HEK293 (cell line): ENCODE measurements around the gene PRPF6.

Experiments used
- CTCF ChIA-PET: fragments of 350-600 bp; formaldehyde crosslinking; extraction: SDS; loops from one replicate; lab custom pipeline; 2021; ENCODE audit warnings: antibody characterized with exemption; lab: Yijun Ruan, JAX
- POLR2A ChIA-PET: fragments of 300-600 bp; formaldehyde crosslinking; extraction: SDS; loops from one replicate; lab custom pipeline; 2020; ENCODE audit warnings: antibody characterized with exemption, inconsistent platforms; lab: Yijun Ruan, JAX
- H3K27ac ChIP-seq: fragments of 200-500 bp; sonication (Bioruptor generic); 2 replicates; pipeline ENCODE4 v1.5.1; 2014; ENCODE audit warnings: low read depth, low read length, control low read depth, inconsistent platforms; ENCODE audit errors: extremely low read depth
- H3K36me3 ChIP-seq, 2 experiments: fragments of 200-500 bp in 1 of 2; sonication (Bioruptor generic) in 1 of 2; 1 replicate in 1 of 2; 2 replicates in 1 of 2; pipeline ENCODE4 v1.5.1; 2014 to 2017; ENCODE audit warnings: inconsistent platforms in 2 of 2, low read length in 2 of 2; ENCODE audit not compliant: control insufficient read depth in 2 of 2, insufficient read depth in 1 of 2
- H3K4me1 ChIP-seq: fragments of 200-500 bp; sonication (Bioruptor generic); 2 replicates; pipeline ENCODE4 v1.5.1; 2014; ENCODE audit warnings: mild to moderate bottlenecking, low read length, inconsistent platforms; ENCODE audit not compliant: control insufficient read depth, insufficient read depth
- H3K4me3 ChIP-seq: 2 replicates; pipeline ENCODE4 v1.5.1; 2011; ENCODE audit warnings: low read depth, mild to moderate bottlenecking, control low read depth, low read length, moderate library complexity
- H3K9me3 ChIP-seq: fragments of 200-500 bp; sonication (Bioruptor generic); 2 replicates; pipeline ENCODE4 v1.5.1; 2014; ENCODE audit warnings: low read depth, low read length, inconsistent platforms; ENCODE audit not compliant: control insufficient read depth, insufficient read depth
- GFI1B ChIP-seq: fragments of 450-650 bp; formaldehyde crosslinking; IDR thresholded peaks from 2 replicates; pipeline ENCODE4 v1.5.1; 2016; ENCODE audit warnings: missing biosample characterization, missing genetic modification characterization
- HIC1 ChIP-seq: fragments of 450-650 bp; formaldehyde crosslinking; IDR thresholded peaks from 2 replicates; pipeline ENCODE4 v1.5.1; 2016; ENCODE audit warnings: missing biosample characterization, missing genetic modification characterization
- KLF1 ChIP-seq: fragments of 450-650 bp; formaldehyde crosslinking; IDR thresholded peaks from 2 replicates; pipeline ENCODE4 v1.5.1; 2016; ENCODE audit warnings: missing biosample characterization, missing genetic modification characterization
- KLF17 ChIP-seq: fragments of 450-650 bp; formaldehyde crosslinking; IDR thresholded peaks from 2 replicates; pipeline ENCODE4 v1.5.1; 2016; ENCODE audit warnings: missing biosample characterization, missing genetic modification characterization
- MYNN ChIP-seq: fragments of 450-650 bp; formaldehyde crosslinking; IDR thresholded peaks from 2 replicates; pipeline ENCODE4 v1.5.1; 2016; ENCODE audit warnings: missing biosample characterization, missing genetic modification characterization, borderline replicate concordance
- SP3 ChIP-seq: fragments of 450-650 bp; formaldehyde crosslinking; IDR thresholded peaks from 2 replicates; pipeline ENCODE4 v1.5.1; 2016; ENCODE audit warnings: missing biosample characterization, missing genetic modification characterization
- YY1 ChIP-seq: fragments of 450-650 bp; formaldehyde crosslinking; IDR thresholded peaks from 2 replicates; pipeline ENCODE4 v1.5.1; 2018; ENCODE audit warnings: missing biosample characterization, missing genetic modification characterization
- ZBTB10 ChIP-seq: fragments of 450-650 bp; formaldehyde crosslinking; IDR thresholded peaks from 2 replicates; pipeline ENCODE4 v1.5.1; 2016; ENCODE audit warnings: missing biosample characterization, missing genetic modification characterization
- ZBTB48 ChIP-seq: fragments of 450-650 bp; formaldehyde crosslinking; IDR thresholded peaks from 2 replicates; pipeline ENCODE4 v1.5.1; 2016; ENCODE audit warnings: missing biosample characterization, missing genetic modification characterization
- ZBTB8A ChIP-seq: fragments of 450-650 bp; formaldehyde crosslinking; IDR thresholded peaks from 2 replicates; pipeline ENCODE4 v1.5.1; 2016; ENCODE audit warnings: missing biosample characterization, missing genetic modification characterization
- ZFP3 ChIP-seq: fragments of 450-650 bp; formaldehyde crosslinking; IDR thresholded peaks from 2 replicates; pipeline ENCODE4 v1.5.1; 2016; ENCODE audit warnings: low read depth, missing biosample characterization, missing genetic modification characterization
- ZIC2 ChIP-seq: fragments of 450-650 bp; formaldehyde crosslinking; IDR thresholded peaks from 2 replicates; pipeline ENCODE4 v1.5.1; 2016; ENCODE audit warnings: missing biosample characterization, missing genetic modification characterization
- ZNF2 ChIP-seq: fragments of 450-650 bp; formaldehyde crosslinking; IDR thresholded peaks from 2 replicates; pipeline ENCODE4 v1.5.1; 2016; ENCODE audit warnings: missing biosample characterization, missing genetic modification characterization
- ZNF202 ChIP-seq: fragments of 450-650 bp; formaldehyde crosslinking; IDR thresholded peaks from 2 replicates; pipeline ENCODE4 v1.5.1; 2016; ENCODE audit warnings: missing biosample characterization, missing genetic modification characterization, borderline replicate concordance
- ZNF211 ChIP-seq: fragments of 450-650 bp; formaldehyde crosslinking; IDR thresholded peaks from 2 replicates; pipeline ENCODE4 v1.5.1; 2016; ENCODE audit warnings: low read depth, missing biosample characterization, missing genetic modification characterization
- ZNF214 ChIP-seq: fragments of 450-650 bp; formaldehyde crosslinking; IDR thresholded peaks from 2 replicates; pipeline ENCODE4 v1.5.1; 2017; ENCODE audit warnings: missing biosample characterization, mild to moderate bottlenecking, missing genetic modification characterization, borderline replicate concordance
- ZNF248 ChIP-seq: fragments of 450-650 bp; formaldehyde crosslinking; IDR thresholded peaks from 2 replicates; pipeline ENCODE4 v1.5.1; 2017; ENCODE audit warnings: missing biosample characterization, missing genetic modification characterization
- ZNF26 ChIP-seq: fragments of 450-650 bp; formaldehyde crosslinking; IDR thresholded peaks from 2 replicates; pipeline ENCODE4 v1.5.1; 2016; ENCODE audit warnings: missing biosample characterization, missing genetic modification characterization
- ZNF266 ChIP-seq: fragments of 450-650 bp; formaldehyde crosslinking; IDR thresholded peaks from 2 replicates; pipeline ENCODE4 v1.5.1; 2016; ENCODE audit warnings: missing biosample characterization, missing genetic modification characterization, low read depth
- ZNF274 ChIP-seq, 2 experiments: fragments of 200-500 bp in 1 of 2; fragments of 450-650 bp in 1 of 2; sonication (Bioruptor generic) in 1 of 2; formaldehyde crosslinking in 1 of 2; IDR thresholded peaks; 2 replicates each; pipeline versions ENCODE4 v1.5.1 to v1.6.1; 2014 to 2016; ENCODE audit warnings: borderline replicate concordance in 1 of 2, inconsistent platforms in 1 of 2, low read length in 1 of 2, missing biosample characterization in 1 of 2, missing genetic modification characterization in 1 of 2
- ZNF335 ChIP-seq: fragments of 450-650 bp; formaldehyde crosslinking; conservative IDR thresholded peaks from 2 replicates; pipeline ENCODE4 v1.5.1; 2016; ENCODE audit warnings: missing biosample characterization, missing genetic modification characterization
- ZNF394 ChIP-seq: fragments of 450-650 bp; formaldehyde crosslinking; IDR thresholded peaks from 2 replicates; pipeline ENCODE4 v1.5.1; 2016; ENCODE audit warnings: missing biosample characterization, missing genetic modification characterization, mild to moderate bottlenecking, moderate library complexity, borderline replicate concordance
- ZNF488 ChIP-seq: fragments of 450-650 bp; formaldehyde crosslinking; IDR thresholded peaks from 2 replicates; pipeline ENCODE4 v1.5.1; 2016; ENCODE audit warnings: missing biosample characterization, missing genetic modification characterization
- ZNF529 ChIP-seq: fragments of 450-650 bp; formaldehyde crosslinking; IDR thresholded peaks from 2 replicates; pipeline ENCODE4 v1.5.1; 2017; ENCODE audit warnings: missing genetic modification characterization, missing biosample characterization; ENCODE audit not compliant: insufficient replicate concordance
- ZNF560 ChIP-seq: fragments of 450-650 bp; formaldehyde crosslinking; IDR thresholded peaks from 2 replicates; pipeline ENCODE4 v1.5.1; 2017; ENCODE audit warnings: missing biosample characterization, missing genetic modification characterization, borderline replicate concordance
- ZNF600 ChIP-seq: fragments of 450-650 bp; formaldehyde crosslinking; IDR thresholded peaks from 2 replicates; pipeline ENCODE4 v1.5.1; 2016; ENCODE audit warnings: missing biosample characterization, missing genetic modification characterization
- ZNF677 ChIP-seq: fragments of 450-650 bp; IDR thresholded peaks from 2 replicates; pipeline ENCODE4 v1.5.0; 2018; ENCODE audit warnings: missing biosample characterization, mild to moderate bottlenecking, missing genetic modification characterization, moderate library complexity

Gene PRPF6

GRCh38 chr20:63955281-63955826 lies 25.6 kb upstream of the PRPF6 start:
- peaks cover 4% of the 10 kb centered on the region; the same call in 1 of the 2 replicates for H3K4me1 ChIP-seq
- H3K9me3 ChIP-seq, result no peaks in the 10 kb centered on the region
- ChIA-PET POLR2A (interaction anchor here (0.7 to 2.7 kb wide), 2 partner anchors 25 to 90 kb away, joined by 3 to 21 read pairs; partner anchors contain the start of genes PRPF6 and TPD52L2), CTCF (interaction anchor here (0.5 to 1.4 kb wide), 3 partner anchors 9 to 32 kb away, joined by 3 to 5 read pairs (median 3); no protein-coding TSS in a partner anchor)
- peaks cover 0 to 25% of the 10 kb centered on the region in 2 experiments; a peak in 1 of 3 replicates for H3K36me3 ChIP-seq
- H3K4me3 ChIP-seq, result peak overlapping the region; percentile 99
- peak overlapping the region; percentile 94 for H3K27ac ChIP-seq
- peak; percentile 78 for TF ChIP-seq ZIC2 (tag by site-specific recombination)
- TF ChIP-seq ZNF2 (tag by site-specific recombination), result no peak
- peak; percentile 97 for TF ChIP-seq ZBTB8A (tag by site-specific recombination)
- no peak for TF ChIP-seq ZNF274 (IDR thresholded peaks at IDR 0.05; ENCODE audit: low read length)
- no peak for TF ChIP-seq ZNF274 (tag by site-specific recombination; IDR thresholded peaks at IDR 0.05; ENCODE audit: borderline replicate concordance)
- no peak for TF ChIP-seq ZFP3 (tag by site-specific recombination)
- TF ChIP-seq ZBTB10 (tag by site-specific recombination), result peak; percentile 83; the same call in 1 of the 2 replicates
- peak; percentile 56; the same call in 1 of the 2 replicates for TF ChIP-seq HIC1 (tag by site-specific recombination)
- no peak for TF ChIP-seq ZNF488 (tag by site-specific recombination)
- no peak for TF ChIP-seq ZNF560 (tag by site-specific recombination)
- TF ChIP-seq ZNF335 (tag by site-specific recombination), result 0 out of 2 replicates have a peak, but pooled peaks have one; percentile 73
- TF ChIP-seq ZBTB48, result 0 out of 2 replicates have a peak, but pooled peaks have one; percentile 12
- no peak for TF ChIP-seq ZNF26 (tag by site-specific recombination)
- no peak for TF ChIP-seq ZNF266 (tag by site-specific recombination)
- TF ChIP-seq KLF17, result no peak
- no peak for TF ChIP-seq MYNN (tag by site-specific recombination)
- TF ChIP-seq ZNF529, result no peak
- TF ChIP-seq GFI1B (tag by site-specific recombination), result no peak
- TF ChIP-seq ZNF394 (tag by site-specific recombination), result no peak
- no peak for TF ChIP-seq SP3 (tag by site-specific recombination)
- no peak; the same call in 1 of the 2 replicates for TF ChIP-seq KLF1
- peak; percentile 53; the same call in 1 of the 2 replicates for TF ChIP-seq ZNF677
- TF ChIP-seq ZNF248, result no peak
- TF ChIP-seq ZNF211 (tag by site-specific recombination), result no peak
- TF ChIP-seq YY1, result no peak
- TF ChIP-seq ZNF600, result peak; percentile 60; the same call in 1 of the 2 replicates
- TF ChIP-seq ZNF214 (tag by site-specific recombination), result no peak
- no peak for TF ChIP-seq ZNF202 (tag by site-specific recombination)
